Neutrophil (primary cell): ENCODE results near the gene BICRA.

Source experiments
- H3K27ac ChIP-seq: fragments of 200-600 bp; sonication (generic); 2 replicates; pipeline ENCODE4 v1.5.1; 2016; ENCODE audit warnings: mild to moderate bottlenecking, moderate library complexity
- H3K27me3 ChIP-seq: fragments of 200-600 bp; sonication (generic); 2 replicates; pipeline ENCODE4 v1.6.0; 2016; ENCODE audit warnings: mild to moderate bottlenecking
- H3K36me3 ChIP-seq: fragments of 200-600 bp; sonication (generic); 2 replicates; pipeline ENCODE4 v1.5.1; 2017
- H3K4me1 ChIP-seq, 2 experiments: fragments of 200-600 bp in 1 of 2; sonication (generic) in 1 of 2; 1 replicate in 1 of 2; 2 replicates in 1 of 2; pipeline versions ENCODE4 v1.5.1 to v1.6.1; 2013 to 2016; ENCODE audit warnings: low read depth in 1 of 2, low read length in 1 of 2, mild to moderate bottlenecking in 1 of 2, moderate library complexity in 1 of 2; ENCODE audit not compliant: control insufficient read depth in 1 of 2, insufficient read depth in 1 of 2
- H3K4me3 ChIP-seq, 2 experiments: fragments of 200-600 bp in 1 of 2; sonication (generic) in 1 of 2; 1 replicate in 1 of 2; 2 replicates in 1 of 2; pipeline ENCODE4 v1.5.1; 2013 to 2016; ENCODE audit warnings: low read depth in 1 of 2, low read length in 1 of 2, mild to moderate bottlenecking in 1 of 2, moderate library complexity in 1 of 2
- H3K9me3 ChIP-seq: fragments of 200-600 bp; sonication (generic); 2 replicates; pipeline ENCODE4 v1.5.1; 2016
- TF ChIP-seq, protein P1 (sequence below): fragments of 200-600 bp; sonication (generic); IDR thresholded peaks from 2 replicates; pipeline ENCODE4 v1.5.1; 2016; ENCODE audit warnings: antibody characterized with exemption

Gene BICRA

DNA sequence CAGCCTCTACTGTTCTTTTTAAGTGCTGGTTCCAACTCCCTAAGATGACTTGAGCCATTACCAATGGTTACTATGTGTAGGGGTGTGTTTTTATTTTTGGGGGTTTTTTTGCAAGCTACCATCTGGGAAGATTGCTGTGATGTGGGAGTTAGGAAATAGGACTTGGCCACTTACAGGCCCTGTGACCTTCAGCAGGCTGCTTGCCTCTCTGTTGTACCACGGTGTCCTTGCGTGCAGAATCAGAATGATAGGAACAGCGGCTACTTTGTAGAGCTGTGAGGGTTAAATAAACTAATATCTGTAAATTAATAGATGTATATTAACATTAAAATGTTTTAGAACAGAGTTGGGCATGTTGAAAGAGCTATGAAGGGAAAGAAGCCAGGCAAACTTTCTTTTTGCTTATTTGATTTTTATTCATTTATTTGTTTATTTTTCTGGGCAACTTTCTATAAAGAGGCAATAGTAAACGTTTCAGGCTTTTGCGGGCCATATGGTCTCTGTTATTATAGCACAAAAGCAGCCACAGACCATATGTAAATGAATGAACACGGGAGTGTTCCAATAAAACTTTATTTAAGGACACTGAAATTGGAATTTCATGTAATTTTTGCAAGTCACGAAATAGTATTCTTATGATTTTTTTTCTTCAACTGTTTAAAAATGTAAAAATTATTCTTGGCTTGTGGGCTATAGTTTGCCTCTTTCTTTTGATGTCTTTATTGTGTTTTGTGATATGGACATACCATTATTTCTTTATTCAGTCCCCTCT is 77.9 kb downstream of the BICRA start:
- no peaks in the 10 kb centered on the region for H3K9me3 ChIP-seq
- peaks cover 44% of the 10 kb centered on the region for H3K36me3 ChIP-seq
- no peaks in the 10 kb centered on the region for H3K4me1 ChIP-seq
- TF ChIP-seq, protein P1, sequence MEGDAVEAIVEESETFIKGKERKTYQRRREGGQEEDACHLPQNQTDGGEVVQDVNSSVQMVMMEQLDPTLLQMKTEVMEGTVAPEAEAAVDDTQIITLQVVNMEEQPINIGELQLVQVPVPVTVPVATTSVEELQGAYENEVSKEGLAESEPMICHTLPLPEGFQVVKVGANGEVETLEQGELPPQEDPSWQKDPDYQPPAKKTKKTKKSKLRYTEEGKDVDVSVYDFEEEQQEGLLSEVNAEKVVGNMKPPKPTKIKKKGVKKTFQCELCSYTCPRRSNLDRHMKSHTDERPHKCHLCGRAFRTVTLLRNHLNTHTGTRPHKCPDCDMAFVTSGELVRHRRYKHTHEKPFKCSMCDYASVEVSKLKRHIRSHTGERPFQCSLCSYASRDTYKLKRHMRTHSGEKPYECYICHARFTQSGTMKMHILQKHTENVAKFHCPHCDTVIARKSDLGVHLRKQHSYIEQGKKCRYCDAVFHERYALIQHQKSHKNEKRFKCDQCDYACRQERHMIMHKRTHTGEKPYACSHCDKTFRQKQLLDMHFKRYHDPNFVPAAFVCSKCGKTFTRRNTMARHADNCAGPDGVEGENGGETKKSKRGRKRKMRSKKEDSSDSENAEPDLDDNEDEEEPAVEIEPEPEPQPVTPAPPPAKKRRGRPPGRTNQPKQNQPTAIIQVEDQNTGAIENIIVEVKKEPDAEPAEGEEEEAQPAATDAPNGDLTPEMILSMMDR = no peak
- H3K4me3 ChIP-seq = no peak overlapping the region
- H3K27me3 ChIP-seq = no peaks in the 10 kb centered on the region
- no peak overlapping the region for H3K27ac ChIP-seq

DNA sequence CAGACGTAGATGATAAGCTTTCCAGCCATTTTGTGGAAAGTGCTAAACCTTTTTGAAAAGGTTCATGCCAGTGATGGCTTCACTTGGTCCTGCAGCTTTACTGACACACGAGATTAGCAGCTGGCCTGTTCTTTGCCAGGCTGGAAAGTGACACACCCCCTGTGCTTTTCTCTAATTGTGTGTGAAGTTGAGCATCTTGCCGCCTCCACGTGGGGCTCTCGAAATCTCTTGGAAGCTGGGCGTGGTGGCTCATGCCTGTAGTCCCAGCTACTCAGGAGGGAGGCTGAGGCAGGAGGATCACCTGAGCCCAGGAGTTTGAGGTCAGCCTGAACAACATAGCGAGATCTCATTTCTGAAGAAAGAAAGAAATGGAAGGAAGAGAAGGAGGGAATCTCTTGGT is 79.0 kb downstream of the BICRA start:
- Histone ChIP-seq H3K36me3 (peaks cover 50% of the 10 kb centered on the region), H3K4me3 (no peak overlapping the region), H3K27me3 (no peaks in the 10 kb centered on the region), H3K9me3 (no peaks in the 10 kb centered on the region), H3K27ac (no peak overlapping the region), H3K4me1 (no peaks in the 10 kb centered on the region)
- TF ChIP-seq, protein P1 = no peak

DNA sequence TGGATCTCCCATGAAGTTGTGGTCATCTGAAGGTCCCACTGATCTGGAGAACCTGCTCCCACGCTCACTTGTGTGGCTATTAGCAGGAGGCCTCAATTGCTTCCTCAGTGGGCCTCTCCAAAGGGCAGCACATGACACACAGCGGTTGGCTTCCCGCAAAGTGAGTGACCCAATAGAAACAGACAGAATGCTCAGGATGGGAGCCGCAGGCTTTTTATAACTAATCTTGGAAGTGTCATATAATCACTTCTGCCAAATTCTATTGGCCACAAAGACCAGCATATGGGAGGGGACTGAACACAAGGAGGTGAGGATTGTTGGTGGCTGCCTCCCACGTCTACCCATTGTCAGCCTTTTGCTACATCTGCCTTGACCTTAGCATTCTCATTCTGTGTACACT is 82.2 kb downstream of the BICRA start:
- Histone ChIP-seq H3K9me3 (no peaks in the 10 kb centered on the region), H3K4me1 (no peaks in the 10 kb centered on the region), H3K36me3 (peaks cover 56% of the 10 kb centered on the region), H3K27ac (no peak overlapping the region), H3K27me3 (no peaks in the 10 kb centered on the region), H3K4me3 (no peak overlapping the region)
- TF ChIP-seq, protein P1 = no peak

DNA sequence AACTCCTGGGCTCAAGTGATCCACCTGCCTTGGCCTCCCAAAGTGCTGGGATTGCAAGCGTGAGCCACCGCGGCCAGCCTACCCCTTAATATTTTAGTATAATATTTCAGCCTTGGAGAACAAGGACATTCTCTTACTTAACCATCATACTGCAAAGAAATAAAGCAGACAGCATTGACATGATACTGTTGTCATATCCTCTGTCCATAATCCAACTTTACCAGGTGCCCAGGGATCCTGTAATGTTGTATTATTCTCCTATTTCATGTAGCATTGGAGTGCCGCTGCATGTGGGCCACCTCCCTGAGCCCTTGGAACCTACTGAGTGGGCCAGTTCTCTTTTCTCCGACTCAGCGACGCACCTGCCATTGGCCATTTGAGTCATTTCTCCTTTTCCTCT is 82.8 kb downstream of the BICRA start:
- peaks cover 59% of the 10 kb centered on the region for H3K36me3 ChIP-seq
- TF ChIP-seq, protein P1 = no peak
- H3K27me3 ChIP-seq = no peaks in the 10 kb centered on the region

DNA sequence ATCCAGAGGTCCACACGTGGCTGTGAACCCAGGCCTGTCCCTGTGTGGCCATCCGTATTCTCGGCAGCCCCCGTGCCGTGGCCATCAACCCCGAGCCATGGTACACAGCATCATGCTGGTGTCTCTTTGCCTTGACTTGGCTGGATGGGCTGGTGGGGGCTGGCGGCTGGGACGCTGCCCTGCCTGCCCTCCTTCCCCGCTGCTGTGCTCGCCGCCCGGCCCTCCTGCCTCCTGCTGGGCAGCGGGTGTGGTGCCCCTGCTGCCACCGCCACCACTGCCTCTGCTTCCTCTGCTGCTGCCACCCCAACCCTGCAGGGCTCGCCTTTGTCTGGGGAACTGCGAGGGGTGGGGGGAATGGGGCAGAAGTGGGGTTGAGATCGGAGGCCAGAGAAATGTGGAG is 84.6 kb downstream of the BICRA start:
- TF ChIP-seq, protein P1 = no peak
- H3K9me3 ChIP-seq = no peaks in the 10 kb centered on the region
- no peak overlapping the region for H3K4me3 ChIP-seq
- H3K4me1 ChIP-seq = no peaks in the 10 kb centered on the region
- H3K36me3 ChIP-seq = peaks cover 74% of the 10 kb centered on the region
- H3K27me3 ChIP-seq = no peaks in the 10 kb centered on the region
- no peak overlapping the region for H3K27ac ChIP-seq

More for the DNA sequence above, 82.8 kb downstream of the BICRA start:
- no peak overlapping the region for H3K27ac ChIP-seq
- H3K4me3 ChIP-seq = no peak overlapping the region
- no peaks in the 10 kb centered on the region for H3K9me3 ChIP-seq
- H3K4me1 ChIP-seq = no peaks in the 10 kb centered on the region
